ENCODE results near the gene PLCB1.

Gene PLCB1

DNA sequence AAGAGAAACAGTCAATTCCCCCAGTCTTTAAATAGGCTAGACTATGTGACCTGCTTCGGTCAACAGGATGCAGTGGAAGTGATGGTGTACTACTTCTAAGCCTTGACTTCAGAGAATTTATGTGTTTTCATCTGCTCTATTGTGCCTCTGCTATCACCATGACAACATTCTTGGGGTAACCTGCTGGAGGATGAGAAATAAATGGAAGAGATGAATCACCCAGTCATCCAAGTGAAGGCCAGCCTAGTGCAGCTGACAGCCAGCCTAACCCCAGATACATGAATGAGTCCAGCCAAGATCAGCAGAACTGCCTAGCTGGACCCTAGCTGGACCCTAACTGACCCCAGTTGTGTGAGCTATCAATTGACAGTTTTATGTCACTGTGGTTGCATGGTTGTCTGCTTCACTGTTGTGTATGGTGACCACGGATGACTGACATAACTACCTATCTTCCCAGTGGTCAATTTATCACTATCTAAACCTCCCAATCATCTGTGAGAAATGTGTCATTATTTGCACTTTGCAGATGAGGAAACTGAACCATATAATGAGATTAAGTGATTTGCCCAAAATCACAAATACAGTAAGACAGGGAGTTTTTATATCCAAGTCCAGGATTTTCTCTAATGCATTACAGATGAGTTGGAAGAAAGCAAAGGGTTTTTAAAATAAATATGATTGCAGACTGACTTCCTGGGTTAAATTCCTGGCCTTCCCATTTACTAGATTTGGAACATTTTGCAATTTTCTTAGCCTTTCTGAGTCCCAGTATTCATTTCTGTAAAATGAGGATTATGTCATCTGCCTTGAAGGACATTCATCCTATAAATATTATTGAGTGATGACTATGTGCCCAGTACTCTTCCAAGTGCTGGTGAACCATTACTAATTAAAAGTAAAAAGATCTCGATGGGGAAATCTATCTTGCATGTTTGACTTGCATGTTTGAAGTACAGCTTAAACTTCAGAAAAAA is 800.4 kb downstream of the PLCB1 start:
- DNase-seq = no peak

DNA sequence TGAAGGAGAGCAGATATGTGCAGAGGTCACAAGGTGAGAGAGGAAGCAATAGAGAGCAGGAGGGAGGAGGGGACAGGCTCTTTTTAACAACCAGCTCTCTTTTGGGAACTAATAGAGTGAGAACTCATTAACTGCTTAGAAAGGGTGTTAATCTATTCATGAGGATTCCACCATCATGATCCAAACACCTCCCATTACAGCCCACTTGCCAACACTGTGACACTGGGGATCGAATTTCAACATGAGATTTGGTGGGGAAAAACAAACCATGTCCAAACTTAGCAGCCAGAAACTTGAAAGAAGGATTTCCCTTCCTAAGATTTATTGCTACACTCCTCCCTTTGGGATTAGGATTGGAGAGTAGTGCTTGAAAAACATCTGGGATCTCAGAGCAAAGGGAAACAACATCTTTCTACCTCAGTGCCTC is 801.3 kb downstream of the PLCB1 start:
- DNase-seq = no peak

DNA sequence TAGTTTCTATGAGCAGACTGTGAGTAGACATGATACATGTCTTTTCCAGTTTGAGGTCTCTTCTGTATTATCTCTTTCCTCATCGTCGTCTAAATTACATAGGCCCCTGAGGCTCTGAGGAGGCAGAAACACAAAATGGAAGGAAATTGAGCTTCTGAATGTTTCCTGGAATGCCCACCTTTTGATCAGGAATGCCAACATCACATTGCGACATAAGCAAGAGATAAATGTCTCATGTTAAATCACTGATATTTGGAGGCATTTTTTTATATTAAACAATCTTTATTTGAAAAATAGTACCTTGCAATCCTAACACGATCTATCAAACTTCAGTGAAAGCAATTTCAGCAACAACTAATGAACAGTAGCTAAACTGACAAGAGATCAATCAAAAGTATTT is 802.3 kb downstream of the PLCB1 start:
- DNase-seq = no peak

Data from activated CD4-positive, CD25-positive, alpha-beta regulatory T cell treated with anti-CD3 and anti-CD28 coated beads, Interleukin-2, amount 50 U/mL, for 72 hours (primary cell).